D721Med (cell line): Measurements from ENCODE around the gene SCT.

ENCODE experiments used
- DNase-seq: peaks from one replicate; pipeline ENCODE4 v3.0.0; 2011; ENCODE audit warnings: low spot score; ENCODE audit not compliant: insufficient read length
- FAIRE-seq: peaks from 2 replicates; lab custom pipeline; 2011; peaks lifted over from hg19 to GRCh38; lab: Jason Lieb, UNC
- TF ChIP-seq, protein P1 (sequence below): IDR thresholded peaks from 2 replicates; pipeline ENCODE4 v1.5.1; 2012; ENCODE audit warnings: mild to moderate bottlenecking, control low read depth; ENCODE audit not compliant: insufficient read depth; ENCODE audit errors: missing control alignments

The SCT gene

DNA sequence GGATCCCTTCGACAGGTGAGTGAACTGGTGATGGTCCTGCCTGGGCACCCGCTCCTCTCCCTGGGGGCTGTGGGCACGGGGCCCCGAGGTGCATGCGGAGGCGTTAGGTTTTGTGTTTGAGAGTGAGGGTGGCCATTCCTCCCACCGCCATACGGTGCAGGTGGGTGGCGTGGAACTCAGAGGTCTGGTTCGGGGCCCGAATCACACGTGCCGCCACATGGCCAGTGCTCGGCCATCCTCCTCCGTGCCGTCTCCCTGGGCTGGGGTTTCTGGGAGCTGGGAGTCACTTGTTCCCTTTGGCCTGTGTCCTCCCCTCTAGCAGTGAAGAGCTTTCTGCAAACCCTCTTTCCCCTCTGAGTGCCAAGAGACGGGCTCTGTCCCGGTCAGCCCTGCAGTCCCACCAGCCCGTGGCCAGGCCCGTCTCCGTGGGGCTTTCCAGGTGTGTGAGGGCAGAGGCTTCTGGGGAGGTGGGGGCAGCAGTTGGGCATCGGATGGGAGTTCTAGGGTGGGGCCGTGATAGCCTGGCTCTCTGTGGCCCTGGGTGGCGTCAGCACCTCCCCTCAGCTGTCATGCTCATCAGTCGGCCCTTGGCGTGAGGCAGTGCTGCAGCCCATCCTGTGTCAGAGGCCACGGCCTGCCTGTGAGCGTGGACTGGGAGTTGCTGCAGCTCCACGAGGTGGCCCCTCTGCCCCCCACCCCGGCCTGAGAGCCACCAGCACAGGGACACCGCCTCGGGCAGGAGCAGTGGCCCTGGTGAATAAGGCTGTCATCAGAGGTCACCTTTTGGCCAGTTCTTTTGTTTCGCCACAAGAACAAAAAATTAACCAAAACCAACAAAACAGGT is 21.5 kb downstream of the SCT start:
- FAIRE-seq (no peak), DNase-seq (no peak)
- TF ChIP-seq, protein P1, sequence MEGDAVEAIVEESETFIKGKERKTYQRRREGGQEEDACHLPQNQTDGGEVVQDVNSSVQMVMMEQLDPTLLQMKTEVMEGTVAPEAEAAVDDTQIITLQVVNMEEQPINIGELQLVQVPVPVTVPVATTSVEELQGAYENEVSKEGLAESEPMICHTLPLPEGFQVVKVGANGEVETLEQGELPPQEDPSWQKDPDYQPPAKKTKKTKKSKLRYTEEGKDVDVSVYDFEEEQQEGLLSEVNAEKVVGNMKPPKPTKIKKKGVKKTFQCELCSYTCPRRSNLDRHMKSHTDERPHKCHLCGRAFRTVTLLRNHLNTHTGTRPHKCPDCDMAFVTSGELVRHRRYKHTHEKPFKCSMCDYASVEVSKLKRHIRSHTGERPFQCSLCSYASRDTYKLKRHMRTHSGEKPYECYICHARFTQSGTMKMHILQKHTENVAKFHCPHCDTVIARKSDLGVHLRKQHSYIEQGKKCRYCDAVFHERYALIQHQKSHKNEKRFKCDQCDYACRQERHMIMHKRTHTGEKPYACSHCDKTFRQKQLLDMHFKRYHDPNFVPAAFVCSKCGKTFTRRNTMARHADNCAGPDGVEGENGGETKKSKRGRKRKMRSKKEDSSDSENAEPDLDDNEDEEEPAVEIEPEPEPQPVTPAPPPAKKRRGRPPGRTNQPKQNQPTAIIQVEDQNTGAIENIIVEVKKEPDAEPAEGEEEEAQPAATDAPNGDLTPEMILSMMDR: no peak

DNA sequence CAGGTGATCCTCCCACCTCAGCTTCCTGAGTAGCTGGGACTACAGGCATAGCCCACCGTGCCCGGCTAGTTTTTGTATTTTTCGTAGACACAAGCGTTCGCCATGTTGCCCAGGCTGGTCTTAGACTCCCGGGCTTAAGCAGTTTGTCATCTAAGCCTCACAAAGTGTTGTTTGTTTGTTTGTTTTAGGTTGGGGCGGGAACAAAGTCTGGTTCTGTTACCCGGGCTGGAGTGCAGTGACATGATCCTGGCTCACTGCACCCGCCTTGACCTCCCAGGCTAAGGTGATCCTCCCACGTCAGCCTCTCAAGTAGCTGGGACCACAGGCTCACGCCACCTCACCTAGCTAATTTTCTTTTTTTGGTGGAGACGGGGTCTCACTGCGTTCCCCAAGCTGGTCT is 23.8 kb downstream of the SCT start:
- DNase-seq (no peak), FAIRE-seq (no peak)
- TF ChIP-seq, protein P1: no peak

DNA sequence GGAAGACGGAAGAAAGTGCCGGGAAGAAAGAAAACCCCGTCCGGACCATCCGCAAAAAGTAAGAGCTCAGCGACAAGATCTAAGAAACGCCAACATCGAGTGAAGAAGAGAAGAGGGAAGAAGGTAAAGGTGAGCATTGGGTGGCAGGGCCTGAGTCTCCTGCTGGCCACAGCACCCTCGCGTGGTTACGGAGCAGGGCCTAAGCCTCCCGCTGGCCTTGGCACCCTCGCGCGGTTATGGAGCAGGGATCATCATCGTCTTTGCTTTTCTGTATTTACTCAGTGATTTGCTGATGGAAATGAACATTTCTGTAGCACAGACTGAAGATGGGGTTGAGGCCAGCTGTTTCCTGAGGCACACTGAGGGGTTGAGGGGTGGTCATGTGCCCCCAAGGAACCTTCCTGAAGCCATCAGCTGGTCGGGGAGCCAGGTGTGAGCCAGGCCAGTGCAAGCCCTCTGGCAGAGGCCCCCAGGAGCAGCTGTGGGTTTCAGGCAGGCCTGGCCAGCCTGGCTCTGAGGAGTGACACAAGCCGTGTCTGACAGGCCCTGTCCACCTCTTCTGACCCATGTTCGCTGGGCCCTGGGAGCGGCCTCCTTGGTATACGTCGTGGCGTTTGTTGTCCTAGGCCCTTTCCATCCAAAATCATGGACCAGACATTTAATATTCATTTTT is 25.3 kb downstream of the SCT start:
- no peak for DNase-seq
- FAIRE-seq: no peak
- TF ChIP-seq, protein P1: no peak

DNA sequence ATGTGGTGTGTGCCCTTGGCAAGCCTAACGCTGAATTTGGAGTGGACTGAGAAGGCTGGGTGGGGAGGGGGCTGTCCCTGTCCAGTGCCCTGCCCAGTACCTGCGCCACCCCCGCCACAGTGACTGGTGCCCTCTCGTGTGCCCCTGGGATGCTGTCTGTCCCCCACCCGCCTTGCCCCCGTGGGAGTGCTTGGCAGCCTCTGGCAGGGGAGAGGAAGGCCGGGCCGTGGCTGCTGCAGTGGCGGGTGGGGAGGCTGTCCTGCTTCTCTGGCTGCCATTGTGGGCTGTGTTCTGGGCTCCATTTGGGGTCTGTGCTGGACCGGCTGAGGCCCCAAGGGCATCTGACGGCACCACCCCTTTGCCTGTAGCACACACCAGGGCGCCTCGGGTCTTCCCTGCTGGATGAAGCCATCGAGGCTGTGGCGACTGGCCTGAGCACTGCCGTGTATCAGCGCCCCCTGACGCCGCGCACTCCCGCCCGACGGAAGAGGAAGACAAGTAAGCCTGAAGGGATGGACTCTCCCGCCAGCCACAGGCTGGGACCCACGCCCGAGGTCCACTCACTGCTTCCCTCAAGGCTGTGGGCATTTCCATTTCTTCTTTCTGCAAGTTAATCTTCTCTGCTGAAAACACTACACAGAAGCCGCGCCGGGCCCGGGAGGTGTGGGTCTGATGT is 28.8 kb downstream of the SCT start:
- FAIRE-seq (no peak), DNase-seq (no peak)
- TF ChIP-seq, protein P1: no peak

DNA sequence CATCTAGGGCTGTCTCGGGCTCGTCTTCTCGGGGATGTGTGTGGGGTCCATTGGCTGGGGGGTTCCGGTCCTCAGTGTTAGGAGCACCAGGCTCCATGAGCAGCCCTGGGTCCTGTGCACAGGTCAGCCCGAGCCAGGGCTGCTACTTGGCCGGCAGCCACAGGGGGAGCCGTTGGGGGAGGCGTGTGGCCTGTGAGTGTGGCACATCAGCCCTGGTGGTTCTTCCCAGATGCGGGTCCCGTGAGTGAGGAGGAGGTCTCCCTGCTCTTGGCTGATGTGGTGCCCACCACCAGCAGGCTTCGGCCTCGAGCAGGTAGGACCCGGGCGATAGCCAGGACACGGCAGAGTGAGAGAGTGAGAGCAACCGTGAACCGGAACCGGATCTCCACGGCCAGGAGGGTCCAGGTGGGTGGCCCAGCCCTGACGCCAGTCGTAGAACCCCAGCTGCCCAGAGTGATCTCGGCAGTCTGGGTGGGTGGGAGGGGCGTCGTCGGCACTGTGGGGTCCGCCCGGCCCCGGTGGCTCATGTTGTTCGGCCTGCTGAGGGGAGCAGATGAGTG is 29.7 kb downstream of the SCT start:
- no peak for FAIRE-seq
- TF ChIP-seq, protein P1: no peak
- no peak for DNase-seq

DNA sequence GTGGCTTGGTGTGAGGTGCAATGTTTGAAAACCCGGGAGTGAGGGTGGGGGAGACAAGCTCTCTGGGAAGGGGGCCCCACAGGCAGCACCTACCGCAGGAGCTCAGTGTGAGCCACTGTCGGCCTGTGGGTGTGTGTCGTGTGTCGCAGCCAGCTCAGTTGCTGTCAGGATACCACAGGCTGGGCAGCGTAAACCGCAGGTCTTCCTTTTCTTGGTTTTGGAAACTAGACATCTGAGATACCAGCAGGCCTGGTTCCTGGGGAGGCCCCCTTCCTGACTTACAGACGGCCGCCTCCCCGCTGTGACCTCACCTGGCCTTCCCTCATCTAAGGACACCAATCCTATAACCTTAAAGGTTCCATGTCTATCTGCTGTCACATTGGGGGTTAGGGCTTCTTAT is 30.6 kb downstream of the SCT start:
- DNase-seq (no peak), FAIRE-seq (no peak)
- TF ChIP-seq, protein P1: no peak
